ENCODE measurements around the gene COLEC12.

COLEC12 gene

DNA sequence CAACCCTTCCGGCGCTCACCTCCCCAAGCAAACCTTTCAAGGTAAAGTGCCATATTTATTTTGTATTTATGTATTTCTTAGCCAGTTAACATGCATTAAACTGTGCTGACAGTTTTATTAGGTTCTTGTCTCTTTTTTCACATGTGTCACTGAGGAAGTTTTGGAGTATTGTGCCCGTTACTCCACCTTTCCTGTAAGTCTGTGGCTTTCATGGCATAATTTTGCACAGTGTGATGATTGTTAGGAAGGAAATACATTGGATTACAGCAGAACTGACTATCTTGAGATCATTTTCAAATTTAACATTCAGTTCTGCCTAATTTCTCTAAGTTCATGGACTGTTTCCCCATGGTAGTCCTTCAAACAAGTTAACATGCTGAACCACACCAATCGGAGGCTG lies 67.7 kb downstream of the COLEC12 start:
- Histone ChIP-seq H3K79me2 (ENCODE audit: low read length) (no peaks in the 10 kb centered on the region), H3K4me1 (ENCODE audit: low read length) (no peaks in the 10 kb centered on the region)

DNA sequence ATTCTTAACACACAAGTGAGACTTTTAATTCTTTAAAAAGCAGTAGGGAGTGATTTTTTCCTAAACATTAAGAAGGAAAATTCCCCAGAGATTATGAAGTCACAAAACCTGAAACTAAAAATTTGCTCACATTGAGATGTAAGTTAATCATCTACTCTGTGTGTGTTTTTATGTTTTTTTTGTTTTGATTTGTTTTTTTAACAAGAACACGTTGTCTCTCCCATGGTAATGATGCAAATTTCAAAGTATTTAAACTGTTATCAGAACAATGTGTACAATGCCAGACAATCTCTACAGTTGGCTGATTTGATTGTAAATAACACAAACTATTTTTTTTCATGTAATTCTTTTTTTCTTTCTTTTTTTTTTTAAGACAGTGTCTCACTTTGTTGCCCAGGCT lies 71.5 kb downstream of the COLEC12 start:
- no peak overlapping the region for H3K9ac ChIP-seq (ENCODE audit: low read length)
- H3K4me3 ChIP-seq (ENCODE audit: low read length): no peak overlapping the region
- H3K9me3 ChIP-seq (ENCODE audit: insufficient read depth, low read length): no peaks in the 10 kb centered on the region
- H3K36me3 ChIP-seq (replicated peaks; ENCODE audit: low read depth, low read length): no peaks in the 10 kb centered on the region
- H2AFZ ChIP-seq (ENCODE audit: low read depth, low read length): no peak overlapping the region
- H4K20me1 ChIP-seq (ENCODE audit: insufficient read depth, low read length): no peaks in the 10 kb centered on the region
- peaks cover 22% of the 10 kb centered on the region for H3K27me3 ChIP-seq (ENCODE audit: low read depth, low read length)
- no peak for TF ChIP-seq EZH2phosphoT487 (IDR thresholded peaks at IDR 0.05; ENCODE audit: low read depth)
- H3K27ac ChIP-seq (ENCODE audit: low read length): no peak overlapping the region
- no peaks in the 10 kb centered on the region for H3K4me1 ChIP-seq (ENCODE audit: low read length)
- H3K4me2 ChIP-seq (ENCODE audit: low read length): no peak overlapping the region
- no peaks in the 10 kb centered on the region for H3K79me2 ChIP-seq (ENCODE audit: low read length)

More for the DNA sequence above, 67.7 kb downstream of the COLEC12 start:
- no peak overlapping the region for H3K27ac ChIP-seq (ENCODE audit: low read length)
- no peaks in the 10 kb centered on the region for H3K9me3 ChIP-seq (ENCODE audit: insufficient read depth, low read length)
- no peak overlapping the region for H2AFZ ChIP-seq (ENCODE audit: low read depth, low read length)
- TF ChIP-seq, protein P1, sequence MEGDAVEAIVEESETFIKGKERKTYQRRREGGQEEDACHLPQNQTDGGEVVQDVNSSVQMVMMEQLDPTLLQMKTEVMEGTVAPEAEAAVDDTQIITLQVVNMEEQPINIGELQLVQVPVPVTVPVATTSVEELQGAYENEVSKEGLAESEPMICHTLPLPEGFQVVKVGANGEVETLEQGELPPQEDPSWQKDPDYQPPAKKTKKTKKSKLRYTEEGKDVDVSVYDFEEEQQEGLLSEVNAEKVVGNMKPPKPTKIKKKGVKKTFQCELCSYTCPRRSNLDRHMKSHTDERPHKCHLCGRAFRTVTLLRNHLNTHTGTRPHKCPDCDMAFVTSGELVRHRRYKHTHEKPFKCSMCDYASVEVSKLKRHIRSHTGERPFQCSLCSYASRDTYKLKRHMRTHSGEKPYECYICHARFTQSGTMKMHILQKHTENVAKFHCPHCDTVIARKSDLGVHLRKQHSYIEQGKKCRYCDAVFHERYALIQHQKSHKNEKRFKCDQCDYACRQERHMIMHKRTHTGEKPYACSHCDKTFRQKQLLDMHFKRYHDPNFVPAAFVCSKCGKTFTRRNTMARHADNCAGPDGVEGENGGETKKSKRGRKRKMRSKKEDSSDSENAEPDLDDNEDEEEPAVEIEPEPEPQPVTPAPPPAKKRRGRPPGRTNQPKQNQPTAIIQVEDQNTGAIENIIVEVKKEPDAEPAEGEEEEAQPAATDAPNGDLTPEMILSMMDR (IDR thresholded peaks at IDR 0.05; ENCODE audit: low read depth, low read length): no peak
- TF ChIP-seq EZH2phosphoT487 (IDR thresholded peaks at IDR 0.05; ENCODE audit: low read depth): no peak
- no peak overlapping the region for H3K4me3 ChIP-seq (ENCODE audit: low read length)
- no peak overlapping the region for H3K9ac ChIP-seq (ENCODE audit: low read length)
- H3K36me3 ChIP-seq (replicated peaks; ENCODE audit: low read depth, low read length): no peaks in the 10 kb centered on the region
- no peaks in the 10 kb centered on the region for H4K20me1 ChIP-seq (ENCODE audit: insufficient read depth, low read length)
- H3K4me2 ChIP-seq (ENCODE audit: low read length): no peak overlapping the region
- H3K27me3 ChIP-seq (ENCODE audit: low read depth, low read length): peaks cover 15% of the 10 kb centered on the region

DNA sequence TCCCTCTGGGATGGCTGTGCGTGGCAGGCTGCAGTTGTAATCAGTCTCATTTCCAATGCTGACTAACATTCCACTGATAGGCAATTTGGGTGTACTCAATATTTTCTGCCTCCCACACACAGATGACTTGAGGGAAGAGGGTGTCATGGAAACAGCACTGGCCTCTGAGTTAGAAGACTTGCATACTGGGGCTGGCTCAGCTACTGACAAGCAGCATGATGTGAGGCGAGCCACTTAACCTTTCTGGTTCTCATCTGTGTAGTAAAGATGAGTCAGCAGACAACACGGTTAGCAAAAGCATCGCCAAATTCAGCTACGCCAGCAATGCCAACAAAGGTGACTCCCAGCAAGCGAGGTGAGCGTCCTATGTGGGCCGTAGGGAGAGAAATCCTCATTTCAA lies 73.5 kb downstream of the COLEC12 start:
- Histone ChIP-seq H3K36me3 (replicated peaks; ENCODE audit: low read depth, low read length) (no peaks in the 10 kb centered on the region), H3K9ac (ENCODE audit: low read length) (no peak overlapping the region), H3K4me2 (ENCODE audit: low read length) (no peak overlapping the region), H3K4me1 (ENCODE audit: low read length) (no peaks in the 10 kb centered on the region), H3K79me2 (ENCODE audit: low read length) (no peaks in the 10 kb centered on the region), H2AFZ (ENCODE audit: low read depth, low read length) (no peak overlapping the region), H3K9me3 (ENCODE audit: insufficient read depth, low read length) (no peaks in the 10 kb centered on the region), H3K4me3 (ENCODE audit: low read length) (no peak overlapping the region), H4K20me1 (ENCODE audit: insufficient read depth, low read length) (no peaks in the 10 kb centered on the region), H3K27me3 (ENCODE audit: low read depth, low read length) (peaks cover 11% of the 10 kb centered on the region), H3K27ac (ENCODE audit: low read length) (no peak overlapping the region)
- TF ChIP-seq EZH2phosphoT487 (IDR thresholded peaks at IDR 0.05; ENCODE audit: low read depth): no peak
- TF ChIP-seq, protein P1 (IDR thresholded peaks at IDR 0.05; ENCODE audit: low read depth, low read length): no peak

DNA sequence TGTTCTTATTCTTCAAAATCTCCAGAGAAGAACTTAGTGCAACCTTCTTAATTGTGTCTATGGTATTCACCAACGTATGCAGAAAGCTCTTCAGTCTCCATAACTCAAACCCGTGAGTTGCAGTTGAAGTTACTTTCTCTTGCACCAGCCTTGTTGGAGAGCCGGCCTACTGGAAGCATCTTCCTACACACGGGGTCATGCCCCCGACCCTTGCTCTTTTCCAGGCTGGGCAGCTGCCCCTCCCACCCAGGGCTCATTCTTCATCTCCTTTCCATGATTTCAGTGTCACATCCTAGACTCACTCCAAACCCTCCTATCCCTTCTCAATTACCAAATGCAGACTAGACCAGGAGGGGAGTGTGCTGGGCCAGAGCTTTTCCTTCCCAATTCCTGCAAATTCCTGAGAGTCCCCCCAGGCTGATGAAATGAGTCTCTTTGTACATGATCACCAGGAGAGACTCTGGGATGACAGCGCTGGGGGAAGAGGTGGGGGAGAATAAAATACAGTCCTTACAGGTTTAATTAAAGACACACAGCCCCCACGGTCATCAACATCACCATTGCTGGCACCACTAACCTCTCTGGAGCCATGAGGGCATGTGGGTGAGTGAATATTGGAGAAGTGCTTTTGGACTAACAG lies 75.3 kb downstream of the COLEC12 start:
- TF ChIP-seq, protein P1 (IDR thresholded peaks at IDR 0.05; ENCODE audit: low read depth, low read length): no peak
- TF ChIP-seq EZH2phosphoT487 (IDR thresholded peaks at IDR 0.05; ENCODE audit: low read depth): no peak
- no peak overlapping the region for H3K27ac ChIP-seq (ENCODE audit: low read length)
- no peaks in the 10 kb centered on the region for H3K4me1 ChIP-seq (ENCODE audit: low read length)

More for the DNA sequence above, 75.3 kb downstream of the COLEC12 start:
- Histone ChIP-seq H3K4me2 (ENCODE audit: low read length) (no peak overlapping the region), H3K36me3 (replicated peaks; ENCODE audit: low read depth, low read length) (no peaks in the 10 kb centered on the region), H3K9ac (ENCODE audit: low read length) (no peak overlapping the region), H3K79me2 (ENCODE audit: low read length) (no peaks in the 10 kb centered on the region), H3K4me3 (ENCODE audit: low read length) (no peak overlapping the region), H4K20me1 (ENCODE audit: insufficient read depth, low read length) (no peaks in the 10 kb centered on the region), H2AFZ (ENCODE audit: low read depth, low read length) (no peak overlapping the region), H3K27me3 (ENCODE audit: low read depth, low read length) (peaks cover 7% of the 10 kb centered on the region), H3K9me3 (ENCODE audit: insufficient read depth, low read length) (no peaks in the 10 kb centered on the region)

All from OCI-LY3 (cell line).